Measurements from ENCODE around the gene ATG16L1.

Gene ATG16L1

GRCh38 chr2:233218836-233219235 is 32.6 kb upstream of the ATG16L1 start:
- TF ChIP-seq ZFX (IDR thresholded peaks at IDR 0.05) (no peak), CTCF (conservative IDR thresholded peaks at IDR 0.05) (no peak)
- H3K27ac ChIP-seq = no peak overlapping the region

- H3K27ac ChIP-seq = no peak overlapping the region
- no peak for TF ChIP-seq ZFX (IDR thresholded peaks at IDR 0.05)
- TF ChIP-seq CTCF (conservative IDR thresholded peaks at IDR 0.05) = no peak
Measured at GRCh38 chr2:233219848-233220247, 31.6 kb upstream of the ATG16L1 start.

- H3K27ac ChIP-seq = no peak overlapping the region
- TF ChIP-seq CTCF (conservative IDR thresholded peaks at IDR 0.05) = no peak
- TF ChIP-seq ZFX (IDR thresholded peaks at IDR 0.05) = no peak
Measured at GRCh38 chr2:233221378-233222063, 30.0 kb upstream of the ATG16L1 start.

GRCh38 chr2:233223059-233223894 is 28.2 kb upstream of the ATG16L1 start:
- TF ChIP-seq CTCF (conservative IDR thresholded peaks at IDR 0.05) (no peak), ZFX (IDR thresholded peaks at IDR 0.05) (no peak)
- no peak overlapping the region for H3K27ac ChIP-seq

- no peak overlapping the region for H3K27ac ChIP-seq
- TF ChIP-seq CTCF (conservative IDR thresholded peaks at IDR 0.05) (no peak), ZFX (IDR thresholded peaks at IDR 0.05) (no peak)
Measured at GRCh38 chr2:233225230-233226068, 26.0 kb upstream of the ATG16L1 start.

GRCh38 chr2:233226511-233227031 is 24.9 kb upstream of the ATG16L1 start:
- no peak for TF ChIP-seq ZFX (IDR thresholded peaks at IDR 0.05)
- TF ChIP-seq CTCF (conservative IDR thresholded peaks at IDR 0.05) = no peak

More at GRCh38 chr2:233226511-233227031, 24.9 kb upstream of the ATG16L1 start:
- H3K27ac ChIP-seq = no peak overlapping the region

All from C4-2B (cell line).